Fibroblast of lung (primary cell): ENCODE results near the gene DCTN2.

ENCODE experiments used
- EZH2 ChIP-seq: IDR thresholded peaks from 2 replicates; pipeline ENCODE4 v1.5.1; 2012; ENCODE audit warnings: low read length, control low read depth, mild to moderate bottlenecking; ENCODE audit errors: missing control alignments
- TF ChIP-seq, protein P1 (sequence below), 2 donors: IDR thresholded peaks in 1 of 2; conservative IDR thresholded peaks in 1 of 2; 1 replicate in 1 of 2; 2 replicates in 1 of 2; pipeline ENCODE4 v1.5.1; 2011 to 2012; ENCODE audit warnings: low read length in 2 of 2, control low read depth in 1 of 2, inconsistent platforms in 1 of 2, low read depth in 1 of 2, mild to moderate bottlenecking in 1 of 2

DNA sequence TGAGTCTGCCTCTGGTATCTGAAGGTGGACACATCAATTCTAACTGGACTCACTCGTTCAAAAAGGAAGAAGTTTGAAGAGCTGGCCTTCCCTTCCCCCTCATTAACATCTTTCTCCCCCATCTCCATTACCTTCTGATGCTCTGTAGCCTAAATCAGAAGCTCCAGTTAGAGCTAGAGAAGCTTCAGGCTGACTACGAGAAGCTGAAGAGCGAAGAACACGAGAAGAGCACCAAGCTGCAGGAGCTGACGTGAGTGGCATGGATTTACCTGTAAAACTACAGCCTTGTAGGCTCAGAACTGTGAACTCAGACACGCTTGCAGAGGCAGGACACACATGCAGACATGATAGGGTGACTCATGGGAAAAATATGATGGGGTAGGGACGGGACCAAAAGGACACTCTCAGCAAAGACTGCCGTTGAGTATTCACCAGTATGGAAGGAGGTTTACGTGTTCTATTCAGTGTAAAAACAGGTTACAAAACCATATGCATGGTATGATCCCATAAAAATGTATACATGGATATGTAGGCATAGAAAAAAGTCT lies 29.7 kb upstream of the DCTN2 start:
- TF ChIP-seq, protein P1, sequence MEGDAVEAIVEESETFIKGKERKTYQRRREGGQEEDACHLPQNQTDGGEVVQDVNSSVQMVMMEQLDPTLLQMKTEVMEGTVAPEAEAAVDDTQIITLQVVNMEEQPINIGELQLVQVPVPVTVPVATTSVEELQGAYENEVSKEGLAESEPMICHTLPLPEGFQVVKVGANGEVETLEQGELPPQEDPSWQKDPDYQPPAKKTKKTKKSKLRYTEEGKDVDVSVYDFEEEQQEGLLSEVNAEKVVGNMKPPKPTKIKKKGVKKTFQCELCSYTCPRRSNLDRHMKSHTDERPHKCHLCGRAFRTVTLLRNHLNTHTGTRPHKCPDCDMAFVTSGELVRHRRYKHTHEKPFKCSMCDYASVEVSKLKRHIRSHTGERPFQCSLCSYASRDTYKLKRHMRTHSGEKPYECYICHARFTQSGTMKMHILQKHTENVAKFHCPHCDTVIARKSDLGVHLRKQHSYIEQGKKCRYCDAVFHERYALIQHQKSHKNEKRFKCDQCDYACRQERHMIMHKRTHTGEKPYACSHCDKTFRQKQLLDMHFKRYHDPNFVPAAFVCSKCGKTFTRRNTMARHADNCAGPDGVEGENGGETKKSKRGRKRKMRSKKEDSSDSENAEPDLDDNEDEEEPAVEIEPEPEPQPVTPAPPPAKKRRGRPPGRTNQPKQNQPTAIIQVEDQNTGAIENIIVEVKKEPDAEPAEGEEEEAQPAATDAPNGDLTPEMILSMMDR (conservative IDR thresholded peaks at IDR 0.05 in 1 of 2, IDR thresholded peaks at IDR 0.05 in 1 of 2; ENCODE audit: low read depth in 1 of 2, low read length in 2 of 2): no peak
- TF ChIP-seq EZH2: no peak
